ENCODE data around the gene INMT.

GRCh38 chr7:30738026-30738915 is 13.7 kb upstream of the INMT start:
- TF ChIP-seq EZH2phosphoT487 (IDR thresholded peaks at IDR 0.05; ENCODE audit: borderline replicate concordance, low read depth): no peak
- no peak for TF ChIP-seq JUND (IDR thresholded peaks at IDR 0.05)
- no peak for TF ChIP-seq GATA2 (CRISPR knock-in tag; IDR thresholded peaks at IDR 0.05)
- no peak for TF ChIP-seq SMC3 (IDR thresholded peaks at IDR 0.05; ENCODE audit: low read depth, low read length)
- TF ChIP-seq ELF1 (IDR thresholded peaks at IDR 0.05): no peak
- TF ChIP-seq MAX (IDR thresholded peaks at IDR 0.05; ENCODE audit: low read depth): no peak
- TF ChIP-seq, protein P1, sequence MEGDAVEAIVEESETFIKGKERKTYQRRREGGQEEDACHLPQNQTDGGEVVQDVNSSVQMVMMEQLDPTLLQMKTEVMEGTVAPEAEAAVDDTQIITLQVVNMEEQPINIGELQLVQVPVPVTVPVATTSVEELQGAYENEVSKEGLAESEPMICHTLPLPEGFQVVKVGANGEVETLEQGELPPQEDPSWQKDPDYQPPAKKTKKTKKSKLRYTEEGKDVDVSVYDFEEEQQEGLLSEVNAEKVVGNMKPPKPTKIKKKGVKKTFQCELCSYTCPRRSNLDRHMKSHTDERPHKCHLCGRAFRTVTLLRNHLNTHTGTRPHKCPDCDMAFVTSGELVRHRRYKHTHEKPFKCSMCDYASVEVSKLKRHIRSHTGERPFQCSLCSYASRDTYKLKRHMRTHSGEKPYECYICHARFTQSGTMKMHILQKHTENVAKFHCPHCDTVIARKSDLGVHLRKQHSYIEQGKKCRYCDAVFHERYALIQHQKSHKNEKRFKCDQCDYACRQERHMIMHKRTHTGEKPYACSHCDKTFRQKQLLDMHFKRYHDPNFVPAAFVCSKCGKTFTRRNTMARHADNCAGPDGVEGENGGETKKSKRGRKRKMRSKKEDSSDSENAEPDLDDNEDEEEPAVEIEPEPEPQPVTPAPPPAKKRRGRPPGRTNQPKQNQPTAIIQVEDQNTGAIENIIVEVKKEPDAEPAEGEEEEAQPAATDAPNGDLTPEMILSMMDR (IDR thresholded peaks at IDR 0.05): no peak
- TF ChIP-seq EP300 (IDR thresholded peaks at IDR 0.05; ENCODE audit: borderline replicate concordance in 1 of 2, low read depth in 1 of 2, low read length in 1 of 2): no peak
- no peak for TF ChIP-seq TEAD4 (IDR thresholded peaks at IDR 0.05; ENCODE audit: borderline replicate concordance, insufficient read depth)

Measured in SK-N-SH (cell line).